GM18873 (cell line): ENCODE measurements around the gene CCDC195.
A peak's percentile ranks its signal among the peaks of the same experiment; 100 is the strongest.

Experiments used
- ATAC-seq: cut with Tn5 transposase; IDR thresholded peaks from one replicate; pipeline ENCODE4 v1.9.1; 2021; ENCODE audit warnings: mild to moderate bottlenecking, moderate library complexity, moderate number of reproducible peaks; ENCODE audit not compliant: unreplicated experiment, low FRiP score

Gene CCDC195, protein sequence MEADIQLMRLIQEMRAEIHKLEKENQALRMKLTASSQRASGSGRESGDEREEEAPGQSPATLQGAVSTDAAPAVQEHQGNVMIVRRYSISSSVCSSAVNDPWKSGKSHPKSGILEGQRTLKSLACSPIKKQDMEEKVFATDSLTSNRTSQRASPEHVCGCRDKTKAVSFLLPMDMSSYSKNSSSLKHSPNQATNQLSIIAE

DNA sequence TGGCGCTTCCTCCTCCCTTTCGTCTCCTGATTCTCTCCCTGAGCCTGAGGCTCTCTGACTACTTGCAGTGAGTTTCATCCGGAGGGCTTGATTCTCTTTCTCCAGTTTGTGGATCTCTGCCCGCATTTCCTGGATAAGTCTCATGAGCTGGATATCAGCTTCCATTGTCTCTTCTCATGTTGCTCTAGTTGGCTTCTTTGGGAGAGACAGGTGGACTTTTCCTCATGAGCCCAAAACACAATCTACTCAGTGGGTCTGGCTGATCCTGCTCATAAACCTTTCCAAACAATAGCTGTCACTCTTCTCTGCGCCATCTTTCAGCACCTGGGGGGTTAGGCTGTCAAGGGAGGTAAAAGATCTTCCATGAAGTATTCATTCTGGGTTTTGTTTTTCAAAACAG, at the start of gene CCDC195:
TSS of gene CCDC195 (minus strand) at position 165 of the 400 bp plus-strand sequence. CDS start at position 165, 0 bp downstream.
- no peak for ATAC-seq

DNA sequence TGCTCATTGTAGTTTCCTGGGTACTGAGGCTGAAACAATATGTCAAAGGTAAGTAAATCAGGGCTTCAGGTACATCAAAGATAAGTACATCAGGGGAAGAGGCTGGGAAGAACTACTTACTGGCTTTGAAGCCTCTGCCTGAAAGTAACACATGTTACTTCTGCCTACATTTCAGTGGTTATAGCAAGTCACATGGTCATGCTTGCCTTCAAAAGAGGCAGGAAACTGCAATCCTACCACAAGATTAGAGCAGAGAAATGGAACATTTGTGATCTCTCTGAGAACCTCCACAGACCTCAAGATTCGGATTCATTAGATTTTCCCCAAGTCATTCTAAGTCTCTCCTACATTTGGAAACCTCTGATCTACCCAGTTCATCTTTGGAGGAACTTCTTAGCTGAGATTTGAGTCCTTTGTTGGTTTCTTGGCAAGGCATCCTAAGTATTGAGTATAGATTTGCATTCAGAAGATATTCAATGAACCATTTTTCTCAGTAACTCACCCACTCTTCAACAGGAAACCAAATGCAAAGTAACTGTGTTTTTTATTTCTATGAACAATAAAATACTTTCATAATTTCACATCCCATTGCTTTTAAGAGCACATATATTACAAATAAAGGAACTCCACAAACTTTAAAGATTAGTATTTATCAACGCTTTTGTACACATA, 48.5 kb upstream of the CCDC195 start:
- peak; percentile 60 for ATAC-seq

DNA sequence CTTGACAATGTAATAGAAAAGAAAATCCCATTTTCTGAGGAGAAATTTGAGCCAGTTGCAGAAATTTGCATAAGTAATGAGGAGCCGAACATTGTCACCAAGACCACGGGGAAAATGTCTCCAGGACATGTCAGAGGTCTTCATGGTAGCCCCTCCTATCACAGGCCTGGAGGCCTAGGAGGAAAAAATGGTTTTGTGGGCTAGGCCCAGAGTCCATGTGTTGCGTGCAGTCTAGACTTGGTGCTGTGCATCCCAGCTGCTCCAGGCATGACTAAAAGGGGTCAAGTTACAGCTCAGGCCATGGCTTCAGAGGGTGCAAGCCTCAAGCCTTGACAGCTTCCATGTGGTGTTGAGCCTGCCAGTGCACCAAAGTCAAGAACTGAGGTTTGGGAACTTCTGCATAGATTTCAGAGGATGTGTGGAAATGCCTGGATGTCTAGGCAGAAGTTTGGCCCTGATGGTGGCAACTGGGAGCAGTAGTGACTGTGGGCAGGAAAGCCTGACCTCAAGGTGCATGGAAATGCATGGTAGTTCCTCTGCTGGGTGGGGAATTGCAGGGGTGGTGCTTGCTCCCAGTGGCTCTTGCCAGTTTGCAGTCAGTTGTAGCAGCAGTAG, 41.9 kb upstream of the CCDC195 start:
- no peak for ATAC-seq

DNA sequence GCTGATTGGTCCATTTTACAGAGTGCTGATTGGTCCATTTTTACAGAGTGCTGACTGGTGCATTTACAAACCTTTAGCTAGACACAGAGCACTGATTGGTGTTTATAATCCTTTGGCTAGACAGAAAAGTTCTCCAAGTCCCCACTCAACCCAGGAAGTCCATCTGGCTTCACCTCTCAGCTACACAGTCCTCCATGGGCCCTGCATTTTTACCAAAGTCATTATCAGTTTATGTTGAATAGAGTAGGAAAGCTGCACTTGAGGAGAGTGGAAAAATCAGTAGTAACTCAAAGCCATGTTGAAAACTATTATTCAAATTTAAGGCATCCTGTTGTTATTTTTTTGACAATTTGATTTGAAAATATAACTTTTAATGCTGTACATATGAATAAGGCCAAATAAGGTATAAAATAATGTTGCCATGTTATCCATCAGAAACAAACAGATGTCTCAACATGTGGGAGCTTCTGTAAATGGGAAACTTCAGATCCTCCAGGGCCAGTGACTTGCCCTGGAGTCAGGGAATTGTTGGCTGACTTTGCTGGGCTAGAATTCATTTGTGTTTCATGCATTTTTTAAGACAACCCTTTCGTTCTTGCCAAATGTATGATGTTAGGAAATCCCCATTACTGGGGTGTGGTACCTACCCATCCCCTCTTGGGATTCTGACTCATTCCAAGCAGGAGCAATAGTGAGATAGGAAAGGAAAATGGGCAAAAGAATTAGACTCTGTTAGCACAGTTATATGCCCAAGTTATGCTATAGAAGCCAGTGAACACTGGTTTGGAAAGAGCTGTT, 37.8 kb upstream of the CCDC195 start:
- ATAC-seq, result no peak

DNA sequence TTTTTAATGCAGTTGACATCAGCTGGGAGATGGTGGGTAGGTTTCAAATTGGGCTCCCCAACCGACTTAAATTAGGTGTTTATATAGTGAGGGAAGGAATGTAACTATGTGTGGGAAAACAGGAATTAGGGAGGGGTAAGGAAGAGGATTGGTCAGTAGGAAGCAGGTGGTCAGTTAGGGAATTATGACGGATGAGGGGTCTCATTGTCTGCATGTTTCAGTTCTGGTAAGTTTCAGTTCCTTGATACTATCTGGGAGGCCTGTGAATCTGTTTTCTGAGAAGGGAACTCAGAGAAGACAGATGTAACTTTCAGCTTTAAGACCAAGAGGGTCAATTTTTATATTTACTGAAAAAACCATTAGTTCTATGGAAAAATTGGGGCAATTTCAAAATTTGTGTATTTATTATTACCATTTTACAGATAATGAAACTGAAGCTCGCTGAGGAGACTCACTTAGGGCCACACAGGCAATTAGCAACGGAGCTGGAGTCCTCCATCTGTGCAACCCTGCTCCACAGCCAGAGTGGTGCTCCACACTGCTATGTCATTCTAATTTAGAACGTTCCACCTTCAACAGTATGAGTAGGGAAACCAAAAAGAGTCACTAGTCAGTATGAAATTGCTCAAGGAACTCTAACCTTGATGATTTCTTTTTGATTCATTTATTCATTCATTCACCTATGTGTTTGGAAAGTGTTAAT, 36.0 kb upstream of the CCDC195 start:
- peak; percentile 52 for ATAC-seq

DNA sequence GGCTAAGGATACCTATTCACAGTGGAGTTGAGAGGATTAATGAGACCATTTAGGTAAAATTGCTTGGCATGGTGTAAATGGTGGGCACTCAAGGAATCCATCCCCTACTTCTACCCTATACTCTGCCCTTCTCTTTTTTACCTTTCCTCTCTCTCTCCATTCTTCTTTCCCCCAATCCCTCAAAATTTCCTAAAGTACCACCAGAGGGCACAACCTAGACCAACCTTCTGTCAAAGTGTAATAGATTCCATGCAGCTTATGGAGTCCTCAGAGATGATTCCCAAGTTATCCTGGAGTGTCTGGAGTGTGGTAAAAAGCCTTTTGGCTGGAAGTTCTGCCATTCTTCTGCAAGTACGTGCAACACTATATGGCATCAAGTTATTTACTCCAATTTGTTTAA, 33.0 kb upstream of the CCDC195 start:
- ATAC-seq, result no peak

DNA sequence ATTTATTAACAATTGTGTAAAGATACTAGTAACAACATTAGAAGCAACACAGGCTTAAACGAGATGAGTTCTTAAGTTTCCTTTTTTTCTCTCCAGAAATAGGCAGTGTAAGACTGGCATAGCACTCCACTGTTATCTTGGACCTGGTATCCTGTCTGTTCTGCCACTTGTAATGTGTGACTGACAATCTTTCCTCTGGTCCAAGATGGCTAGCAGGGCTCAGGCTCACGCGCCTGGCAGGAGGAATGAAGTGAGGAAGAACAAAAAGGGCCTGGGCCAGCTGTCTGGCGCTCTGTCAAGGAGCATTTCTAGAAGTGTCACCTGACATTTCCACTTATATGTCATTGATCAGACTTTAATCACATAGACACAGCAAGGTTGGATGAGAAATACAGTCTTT, 31.6 kb upstream of the CCDC195 start:
- no peak for ATAC-seq

DNA sequence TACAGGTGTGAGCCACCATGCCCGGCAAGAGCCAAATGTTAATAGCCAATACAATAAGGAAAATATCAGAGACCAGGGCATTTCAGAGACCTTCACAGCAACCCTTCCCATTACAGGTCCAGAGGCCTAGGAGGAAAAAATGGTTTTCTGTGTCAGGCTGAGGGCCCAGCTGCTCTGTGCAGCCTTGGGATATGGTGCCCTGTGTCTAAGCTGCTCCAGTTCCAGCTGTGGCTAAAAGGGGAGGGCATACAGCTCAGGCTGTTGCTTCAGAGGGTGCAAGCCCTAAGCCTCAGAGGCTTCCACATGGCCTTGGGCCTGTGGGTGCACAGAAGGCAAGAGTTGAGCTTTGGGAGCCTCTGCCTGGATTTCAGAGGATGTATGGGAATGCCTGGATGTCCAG, 20.1 kb upstream of the CCDC195 start:
- ATAC-seq, result no peak

DNA sequence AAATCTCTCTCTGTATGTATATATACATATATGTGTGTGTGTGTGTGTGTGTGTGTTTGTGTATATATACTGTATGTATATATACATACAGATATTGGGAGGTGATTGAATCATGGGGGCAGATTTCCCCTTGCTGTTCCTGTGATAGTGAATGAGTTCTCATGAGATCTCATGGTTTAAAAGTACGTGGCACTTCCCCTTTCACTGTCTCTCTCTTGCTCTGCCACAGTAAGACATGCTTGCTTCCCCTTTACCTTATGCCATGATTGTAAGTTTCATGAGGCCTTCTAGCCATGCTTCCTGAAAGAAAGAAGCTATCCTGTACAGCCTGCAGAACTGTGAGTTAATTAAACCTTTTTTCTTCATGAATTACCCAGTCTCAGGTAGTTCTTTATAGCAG, 18.8 kb upstream of the CCDC195 start:
- ATAC-seq, result no peak

DNA sequence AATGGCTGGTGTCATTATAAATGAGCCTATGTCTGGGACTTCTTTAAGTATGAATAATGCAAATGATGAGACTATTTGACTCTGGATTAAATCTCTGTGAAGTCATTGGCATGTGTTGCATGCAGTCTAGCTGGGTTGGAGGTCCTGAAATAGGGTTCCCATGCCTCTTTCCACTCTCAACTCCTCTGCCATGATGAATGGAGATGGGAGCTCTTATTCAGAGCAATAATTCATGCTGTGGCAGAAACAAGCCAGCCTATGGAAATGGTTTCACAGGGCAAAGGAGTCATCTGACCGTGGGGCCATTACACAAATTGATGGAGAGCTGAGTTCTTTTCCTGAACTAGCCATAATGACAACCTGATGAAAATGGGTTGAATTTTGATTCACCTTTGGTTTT, 15.5 kb upstream of the CCDC195 start:
- ATAC-seq, result no peak

DNA sequence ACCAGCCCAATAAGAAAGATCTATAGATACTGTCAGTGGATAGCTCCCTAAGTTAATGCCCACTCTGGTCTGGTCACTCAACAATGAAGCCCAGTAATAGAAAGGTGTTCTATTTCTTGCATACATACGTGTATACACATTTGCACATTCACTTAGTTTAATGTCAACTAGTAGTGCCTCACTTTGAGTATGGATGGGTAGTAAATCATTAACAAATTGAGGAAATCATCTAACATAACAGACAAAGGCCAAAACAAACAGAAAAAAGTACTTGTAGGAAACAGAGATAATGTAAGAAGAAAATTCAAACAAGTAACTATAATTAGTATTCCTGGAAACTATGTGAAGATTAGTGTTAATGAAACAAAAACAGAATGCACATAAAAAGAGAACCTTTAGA, 13.3 kb upstream of the CCDC195 start:
- no peak for ATAC-seq

DNA sequence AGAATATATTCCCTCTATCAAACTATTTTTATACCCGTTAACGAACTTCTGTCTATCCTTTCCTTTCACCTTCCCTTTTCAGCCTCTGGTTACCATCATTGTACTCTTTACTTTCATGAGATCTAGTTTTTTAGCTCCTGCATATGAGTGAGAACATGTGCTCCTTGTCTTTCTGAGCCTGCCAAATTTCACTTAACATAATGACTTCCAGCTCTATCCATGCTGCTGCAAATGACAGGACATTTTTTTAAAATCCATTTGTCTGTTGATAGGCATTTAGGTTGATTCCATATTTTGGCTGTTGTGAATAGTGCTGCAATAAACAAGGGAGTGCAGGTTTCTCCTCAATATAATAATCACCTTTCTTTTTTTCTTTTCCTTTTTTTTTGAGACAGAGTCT, 8.2 kb upstream of the CCDC195 start:
- ATAC-seq, result no peak

DNA sequence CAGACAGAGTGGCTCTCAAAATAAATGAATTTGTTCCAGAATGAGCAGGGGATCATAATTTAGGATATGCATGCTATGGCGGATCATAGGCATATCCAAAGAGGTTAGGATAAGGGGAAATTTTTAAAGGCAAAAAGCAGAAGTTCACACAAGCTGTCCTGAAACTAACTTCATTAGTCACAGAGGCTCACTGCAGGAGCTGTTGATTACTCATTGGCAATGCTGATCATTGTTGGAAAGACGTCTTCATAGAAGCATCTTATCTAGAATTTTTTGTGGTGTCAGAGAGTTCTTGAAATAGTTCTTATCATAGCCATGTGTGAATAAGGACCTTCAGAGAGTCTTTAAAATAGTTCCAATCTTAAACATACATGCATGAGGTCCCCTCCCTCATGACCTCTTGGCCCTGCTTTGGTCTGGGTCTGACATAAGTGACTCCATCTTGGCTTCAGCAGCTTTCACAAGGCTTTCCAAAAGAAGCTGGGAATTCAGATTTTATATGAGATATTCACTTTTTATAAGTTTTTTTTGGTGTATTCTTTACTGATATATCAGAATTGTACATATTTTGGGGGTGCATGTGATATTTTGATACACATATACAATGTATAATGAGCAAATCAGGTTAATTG, 7.5 kb upstream of the CCDC195 start:
- ATAC-seq, result peak; percentile 53

DNA sequence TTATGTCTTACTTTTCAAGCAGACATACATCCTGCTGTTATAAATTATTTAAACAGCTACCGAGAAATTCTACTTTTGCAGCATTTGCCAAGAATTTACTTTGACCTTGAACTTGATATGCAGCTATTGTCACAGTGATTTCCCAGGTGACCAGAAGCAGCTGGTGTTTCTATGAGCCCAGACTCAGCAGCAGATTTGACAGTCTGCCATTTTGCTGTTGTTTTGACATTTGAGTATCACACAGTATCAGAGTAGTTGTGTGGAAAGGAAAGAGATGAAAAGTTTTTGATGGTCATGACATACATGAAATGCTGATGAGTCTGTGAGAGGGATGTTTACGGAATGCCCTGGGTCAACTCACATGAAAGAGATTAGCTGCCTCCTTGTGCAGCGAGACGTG, 6.6 kb upstream of the CCDC195 start:
- ATAC-seq, result no peak

DNA sequence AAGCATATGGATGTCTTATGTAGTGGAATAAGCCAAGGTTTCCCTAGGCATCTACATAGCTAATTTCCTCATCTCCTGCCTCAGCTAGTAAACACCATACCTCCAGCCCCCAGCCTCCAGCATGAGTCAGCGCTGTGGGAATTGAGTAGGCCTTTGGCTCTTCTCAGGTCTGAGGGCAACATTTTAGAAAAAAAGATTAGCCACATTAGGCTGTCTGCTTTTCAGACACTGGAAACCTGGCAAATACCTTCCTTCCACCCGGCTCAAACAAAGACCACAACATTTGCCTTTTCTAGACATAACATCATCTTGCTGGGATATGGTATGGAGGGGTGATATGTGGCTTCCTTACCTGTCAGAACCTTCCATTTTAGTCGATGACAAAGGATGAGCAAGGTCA, 6.1 kb upstream of the CCDC195 start:
- no peak for ATAC-seq

DNA sequence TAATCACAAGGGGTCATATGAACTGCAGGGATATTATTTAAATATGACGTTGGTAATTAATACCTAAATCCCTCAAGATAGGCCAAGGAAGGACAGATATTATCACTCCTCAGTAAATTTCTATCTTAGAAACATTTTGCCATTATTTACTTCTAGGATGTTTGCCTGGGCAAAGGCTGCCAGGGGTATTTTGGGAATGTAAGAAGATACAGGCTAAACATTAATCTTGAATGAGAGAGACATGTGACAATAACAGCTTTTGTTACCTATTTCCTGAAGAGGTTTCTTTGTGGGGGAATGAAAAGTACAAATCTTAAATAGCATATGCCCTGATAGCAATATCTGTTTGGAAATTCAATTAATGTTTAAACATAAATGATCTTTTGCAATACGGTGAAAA, 756 bp upstream of the CCDC195 start:
- no peak for ATAC-seq

DNA sequence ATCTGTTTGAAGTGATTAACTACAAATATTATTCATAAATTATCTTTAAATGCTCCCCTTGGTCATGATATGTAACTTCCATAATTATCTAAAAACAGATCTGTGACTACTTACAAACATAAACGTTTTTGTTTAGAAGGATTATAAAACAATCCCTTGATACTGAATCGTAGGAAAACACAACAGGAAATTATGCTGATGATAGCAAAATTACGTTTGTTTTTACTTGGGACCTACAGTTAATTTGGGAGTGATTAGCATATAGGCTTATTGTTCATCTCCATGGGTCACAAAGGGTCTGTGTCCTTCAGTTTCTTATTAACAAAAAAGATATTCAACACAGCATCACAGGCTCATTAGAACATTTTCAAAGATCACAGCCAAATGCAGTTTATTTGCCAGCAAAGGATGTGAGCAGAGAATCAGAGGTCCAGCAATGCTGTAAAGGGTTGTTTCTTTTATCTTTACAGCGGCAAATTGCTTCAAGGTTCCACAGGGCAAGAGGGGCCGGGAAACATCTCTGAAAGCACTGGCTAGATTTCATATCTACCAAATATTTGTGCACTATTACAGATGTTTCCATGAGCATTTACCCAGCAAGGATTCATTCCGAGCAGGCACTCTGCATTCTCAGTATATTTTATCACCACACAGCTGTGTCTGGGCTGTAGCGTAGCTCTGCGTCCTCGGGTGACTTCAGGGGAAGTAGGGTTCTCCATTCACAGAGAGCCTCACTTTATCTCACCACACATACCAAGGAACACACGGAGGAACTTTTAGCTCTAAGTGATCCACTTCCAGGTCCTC, 4.1 kb downstream of the CCDC195 start:
- no peak for ATAC-seq

DNA sequence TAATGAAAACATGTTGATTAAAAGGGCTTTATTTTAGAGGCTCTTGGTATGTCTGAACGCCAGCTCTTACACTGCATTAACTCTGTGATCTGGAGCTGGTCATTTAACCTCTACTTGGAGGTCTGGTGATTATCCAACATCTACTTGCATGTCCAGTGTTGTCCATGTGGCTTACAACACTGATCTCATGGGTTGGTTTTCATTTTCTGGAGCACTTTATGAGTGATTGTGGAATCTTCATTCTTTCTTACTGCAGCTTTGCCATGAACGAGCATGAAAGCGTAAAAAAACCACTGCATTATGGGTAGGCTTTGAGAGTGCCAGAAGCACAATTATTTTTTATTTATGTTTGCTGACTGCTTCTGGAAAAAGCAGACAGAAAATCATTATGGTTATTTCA, 4.8 kb downstream of the CCDC195 start:
- ATAC-seq, result no peak

DNA sequence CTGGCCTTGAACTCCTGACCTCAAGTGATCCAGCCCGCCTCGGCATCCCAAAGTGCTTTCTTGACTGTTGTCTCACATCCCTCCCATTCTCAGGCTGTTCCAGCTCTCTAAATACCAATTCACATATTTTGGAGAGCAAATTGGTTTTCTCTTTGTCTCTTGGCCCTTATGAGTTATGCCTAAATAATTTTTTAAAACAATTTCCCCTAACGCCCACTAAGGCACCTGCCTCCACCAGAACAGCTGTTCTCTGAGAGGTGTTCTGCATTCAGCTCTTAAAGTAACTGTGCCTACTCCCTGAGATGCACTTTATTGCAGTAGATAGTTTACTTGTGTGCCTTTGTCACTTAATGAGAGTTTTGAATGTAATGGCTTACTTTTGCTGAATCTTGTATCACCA, 6.9 kb downstream of the CCDC195 start:
- no peak for ATAC-seq
